Brain microvascular endothelial cell (primary cell): ENCODE data around the gene SHISA5.
"Not testable (repeated sequence)": the region's sequence is repeated elsewhere in the genome, so short reads cannot be mapped to it uniquely, and the experiment has no call there.

Source experiments
- DNase-seq: peaks from one replicate; pipeline ENCODE4 v3.0.0-alpha.2; 2020
- H3K27ac ChIP-seq: fragments of 250-450 bp; sonication (Bioruptor Pico); 2 replicates; pipeline ENCODE4 v1.5.1; 2020; ENCODE audit warnings: mild to moderate bottlenecking, moderate library complexity
- H3K27me3 ChIP-seq: fragments of 250-450 bp; sonication (Bioruptor Pico); replicated peaks from 2 replicates; pipeline ENCODE4 v1.5.1; 2020; ENCODE audit warnings: mild to moderate bottlenecking
- H3K36me3 ChIP-seq: fragments of 250-450 bp; sonication (Bioruptor Pico); replicated peaks from 2 replicates; pipeline ENCODE4 v1.5.1; 2020; ENCODE audit warnings: mild to moderate bottlenecking
- H3K4me3 ChIP-seq: 2 replicates; pipeline ENCODE4 v1.5.1; 2011; ENCODE audit warnings: low read depth, mild to moderate bottlenecking, control low read depth, low read length, moderate library complexity
- in situ Hi-C: cut with HindIII; loops from 2 replicates; pipeline ENCODE4 v1.10.0; 2017; ENCODE audit warnings: low sequenced_read_pairs, low pct_ligation_motif_present
- TF ChIP-seq, protein P1 (sequence below): IDR thresholded peaks from 2 replicates; pipeline ENCODE4 v1.5.1; 2011; ENCODE audit warnings: low read depth, mild to moderate bottlenecking, moderate library complexity, low read length, control low read depth, inconsistent platforms; ENCODE audit errors: missing control alignments

SHISA5 gene

DNA sequence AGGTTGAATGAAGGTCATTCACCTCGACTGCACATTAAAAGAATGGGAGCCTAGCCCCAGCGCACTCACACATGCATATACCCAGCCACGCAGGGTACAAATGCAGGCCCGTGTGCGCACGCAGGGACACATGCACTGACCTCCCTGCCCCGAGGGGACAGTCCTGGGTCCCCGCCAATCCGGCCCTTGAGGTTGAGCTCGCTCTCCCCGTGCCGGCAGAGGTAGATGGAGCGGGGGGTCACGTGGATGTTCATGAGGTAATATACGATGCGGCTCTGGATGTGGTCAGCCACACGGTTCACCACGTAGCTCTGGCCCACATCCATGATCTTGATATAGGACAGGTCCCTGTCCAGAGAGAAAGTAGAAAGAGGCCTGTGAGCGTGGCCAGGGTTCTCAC is 32.1 kb upstream of the SHISA5 start:
- Histone ChIP-seq H3K27me3 (no peaks in the 10 kb centered on the region), H3K27ac (no peak overlapping the region), H3K4me3 (no peak overlapping the region), H3K36me3 (peaks cover 9% of the 10 kb centered on the region)
- DNase-seq, result no peak
- TF ChIP-seq, protein P1, sequence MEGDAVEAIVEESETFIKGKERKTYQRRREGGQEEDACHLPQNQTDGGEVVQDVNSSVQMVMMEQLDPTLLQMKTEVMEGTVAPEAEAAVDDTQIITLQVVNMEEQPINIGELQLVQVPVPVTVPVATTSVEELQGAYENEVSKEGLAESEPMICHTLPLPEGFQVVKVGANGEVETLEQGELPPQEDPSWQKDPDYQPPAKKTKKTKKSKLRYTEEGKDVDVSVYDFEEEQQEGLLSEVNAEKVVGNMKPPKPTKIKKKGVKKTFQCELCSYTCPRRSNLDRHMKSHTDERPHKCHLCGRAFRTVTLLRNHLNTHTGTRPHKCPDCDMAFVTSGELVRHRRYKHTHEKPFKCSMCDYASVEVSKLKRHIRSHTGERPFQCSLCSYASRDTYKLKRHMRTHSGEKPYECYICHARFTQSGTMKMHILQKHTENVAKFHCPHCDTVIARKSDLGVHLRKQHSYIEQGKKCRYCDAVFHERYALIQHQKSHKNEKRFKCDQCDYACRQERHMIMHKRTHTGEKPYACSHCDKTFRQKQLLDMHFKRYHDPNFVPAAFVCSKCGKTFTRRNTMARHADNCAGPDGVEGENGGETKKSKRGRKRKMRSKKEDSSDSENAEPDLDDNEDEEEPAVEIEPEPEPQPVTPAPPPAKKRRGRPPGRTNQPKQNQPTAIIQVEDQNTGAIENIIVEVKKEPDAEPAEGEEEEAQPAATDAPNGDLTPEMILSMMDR, result no peak
- in situ Hi-C loops, result no loop called here

DNA sequence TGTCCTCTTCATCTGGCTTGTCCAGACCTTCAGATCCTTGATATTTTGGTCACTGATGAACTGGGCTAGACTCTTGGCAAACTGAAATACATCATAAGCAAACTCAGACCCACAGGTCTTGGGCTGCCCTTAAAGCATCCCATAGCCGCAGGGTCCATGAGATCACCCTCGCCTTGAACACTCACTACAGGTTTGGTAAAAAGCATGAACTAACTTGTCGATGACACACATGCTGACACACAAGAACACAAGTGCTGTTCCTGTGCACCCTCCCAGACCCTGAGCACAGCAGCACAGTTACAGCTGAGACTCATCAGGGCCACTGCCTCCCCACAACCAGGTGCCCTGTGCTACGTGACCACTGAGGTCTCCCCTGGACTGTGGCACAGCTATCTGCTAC is 31.6 kb upstream of the SHISA5 start:
- no peaks in the 10 kb centered on the region for H3K27me3 ChIP-seq
- DNase-seq, result no peak
- TF ChIP-seq, protein P1, result no peak
- in situ Hi-C loops, result no loop called here
- no peak overlapping the region for H3K4me3 ChIP-seq
- H3K36me3 ChIP-seq, result peaks cover 9% of the 10 kb centered on the region
- no peak overlapping the region for H3K27ac ChIP-seq

DNA sequence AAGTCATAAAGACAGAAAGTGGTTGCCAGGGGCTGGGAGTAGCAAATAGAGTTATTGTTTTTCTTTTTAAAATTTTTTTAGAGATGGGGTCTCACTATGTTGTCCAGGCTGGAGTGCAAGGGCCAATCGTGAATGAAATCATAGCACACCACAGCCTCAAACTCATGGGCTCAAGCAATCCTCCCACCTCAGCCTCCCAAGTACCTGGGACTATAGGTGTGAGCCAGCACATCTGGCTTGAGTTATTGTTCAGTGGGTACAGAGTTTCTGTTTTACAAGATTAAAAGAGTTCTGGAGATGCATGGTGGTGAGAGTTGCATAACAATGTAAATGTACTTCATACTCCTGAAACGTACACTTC is 29.0 kb upstream of the SHISA5 start:
- in situ Hi-C loops, result no loop called here
- no peak overlapping the region for H3K4me3 ChIP-seq
- DNase-seq, result no peak
- peaks cover 9% of the 10 kb centered on the region for H3K36me3 ChIP-seq
- H3K27me3 ChIP-seq, result no peaks in the 10 kb centered on the region
- TF ChIP-seq, protein P1, result no peak
- no peak overlapping the region for H3K27ac ChIP-seq

DNA sequence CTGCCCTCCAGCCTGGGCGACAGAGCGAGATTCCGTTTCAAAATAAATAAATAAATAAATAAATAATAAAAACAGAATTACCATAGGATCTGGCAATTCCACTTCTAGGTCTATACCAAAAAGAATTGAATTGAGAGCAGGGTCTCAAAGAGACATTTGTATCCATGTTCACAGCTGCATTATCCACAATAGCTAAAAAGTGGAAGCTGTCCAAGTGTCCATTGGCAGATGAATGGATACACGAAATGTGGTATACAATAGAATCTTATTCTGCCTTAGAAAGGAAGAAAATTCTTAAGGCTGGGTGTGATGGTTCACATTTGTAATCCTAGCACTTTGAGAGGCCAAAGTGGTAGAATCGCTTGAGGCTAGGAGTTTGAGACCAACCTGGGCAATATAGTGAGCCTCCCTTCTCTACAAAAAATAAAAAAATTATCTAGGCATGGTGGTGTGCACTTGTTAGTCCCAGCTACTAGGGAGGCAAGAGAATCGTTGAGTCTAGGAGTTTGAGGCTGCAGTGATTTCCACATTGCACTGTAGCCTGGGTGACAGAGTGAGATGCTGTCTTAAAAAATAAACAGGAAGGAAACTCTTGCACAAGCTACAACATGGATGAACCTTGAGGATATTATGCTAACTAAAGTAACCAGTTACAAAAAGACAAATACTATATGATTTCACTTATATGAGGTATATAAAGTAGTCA is 28.4 kb upstream of the SHISA5 start:
- Histone ChIP-seq H3K36me3 (peaks cover 9% of the 10 kb centered on the region), H3K4me3 (no peak overlapping the region), H3K27me3 (no peaks in the 10 kb centered on the region), H3K27ac (no peak overlapping the region)
- no peak for DNase-seq
- TF ChIP-seq, protein P1, result no peak
- in situ Hi-C loops, result no loop called here

DNA sequence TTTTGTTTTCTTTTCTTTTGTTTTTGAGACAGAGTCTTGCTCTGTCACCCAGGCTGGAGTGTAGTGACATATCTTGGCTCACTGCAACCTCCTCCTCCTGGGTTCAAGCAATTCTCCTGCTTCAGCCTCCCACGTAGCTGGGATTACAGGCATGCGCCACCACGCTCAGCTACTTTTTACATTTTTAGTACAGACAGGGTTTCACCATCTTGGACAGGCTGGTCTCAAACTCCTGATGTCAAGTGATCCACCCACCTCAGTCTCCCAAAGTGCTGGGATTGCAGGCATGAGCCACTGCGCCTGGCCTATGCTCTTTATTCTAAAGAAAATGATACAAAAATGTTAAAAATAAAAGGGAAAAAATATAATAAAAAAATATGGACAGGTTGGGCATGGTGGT is 26.7 kb upstream of the SHISA5 start:
- H3K4me3 ChIP-seq, H3K27ac ChIP-seq, in situ Hi-C loops, DNase-seq, H3K27me3 ChIP-seq, H3K36me3 ChIP-seq: not testable (repeated sequence)

DNA sequence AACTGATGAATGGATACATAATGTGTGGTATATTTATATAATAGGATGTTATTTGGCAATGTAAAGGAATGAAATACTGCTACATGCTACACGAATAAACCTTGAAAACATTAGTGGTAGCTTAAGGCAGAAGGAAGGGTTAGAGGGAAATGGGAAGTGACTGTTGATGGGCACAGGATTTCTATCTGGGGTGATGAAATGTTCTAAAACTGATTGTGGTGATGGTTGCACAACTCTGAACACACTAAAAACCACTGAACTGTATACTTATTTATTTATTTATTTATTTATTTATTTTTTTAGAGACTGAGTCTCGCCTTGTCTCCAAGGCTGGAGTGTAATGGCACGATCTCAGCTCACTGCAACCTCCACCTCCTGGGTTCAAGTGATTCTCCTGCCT is 24.8 kb upstream of the SHISA5 start:
- Histone ChIP-seq H3K4me3 (no peak overlapping the region), H3K27ac (no peak overlapping the region), H3K36me3 (no peaks in the 10 kb centered on the region), H3K27me3 (no peaks in the 10 kb centered on the region)
- in situ Hi-C loops, result no loop called here
- TF ChIP-seq, protein P1, result no peak
- DNase-seq, result no peak
